Subcutaneous abdominal adipose tissue (tissue), 5 donors: ENCODE data around the gene ST8SIA2.
A peak's percentile ranks its signal among the peaks of the same experiment; 100 is the strongest.

Experiments
- H3K27ac ChIP-seq: one replicate; pipeline ENCODE4 v1.7.0; 2013; ENCODE audit warnings: low read depth, mild to moderate bottlenecking, inconsistent platforms, low read length, moderate library complexity
- H3K27me3 ChIP-seq, 5 donors: one replicate each; pipeline ENCODE4 v1.7.0; 2013; ENCODE audit warnings: low read length in 5 of 5, inconsistent platforms in 1 of 5; ENCODE audit not compliant: control insufficient read depth in 5 of 5, insufficient read depth in 4 of 5
- H3K36me3 ChIP-seq, 5 donors: one replicate each; pipeline ENCODE4 v1.7.0; 2013; ENCODE audit warnings: low read length in 5 of 5; ENCODE audit not compliant: control insufficient read depth in 5 of 5, insufficient read depth in 5 of 5
- H3K4me1 ChIP-seq, 5 donors: one replicate each; pipeline ENCODE4 v1.7.0; 2013; ENCODE audit warnings: low read length in 5 of 5, mild to moderate bottlenecking in 3 of 5, moderate library complexity in 1 of 5; ENCODE audit not compliant: control insufficient read depth in 5 of 5, insufficient read depth in 5 of 5
- H3K4me3 ChIP-seq, 5 donors: one replicate each; pipeline ENCODE4 v1.7.0; 2013; ENCODE audit warnings: low read length in 5 of 5, low read depth in 1 of 5
- H3K9ac ChIP-seq, 5 donors: one replicate each; pipeline ENCODE4 v1.7.0; 2013; ENCODE audit warnings: low read length in 5 of 5, mild to moderate bottlenecking in 4 of 5, moderate library complexity in 3 of 5
- H3K9me3 ChIP-seq, 5 donors: one replicate each; pipeline ENCODE4 v1.7.0; 2013; ENCODE audit warnings: low read length in 5 of 5; ENCODE audit not compliant: control insufficient read depth in 5 of 5
- donor health status: healthy.
- donor health status: healthy.
- donor health status: healthy.
- donor health status: healthy.
- donor health status: healthy.

ST8SIA2 gene

DNA sequence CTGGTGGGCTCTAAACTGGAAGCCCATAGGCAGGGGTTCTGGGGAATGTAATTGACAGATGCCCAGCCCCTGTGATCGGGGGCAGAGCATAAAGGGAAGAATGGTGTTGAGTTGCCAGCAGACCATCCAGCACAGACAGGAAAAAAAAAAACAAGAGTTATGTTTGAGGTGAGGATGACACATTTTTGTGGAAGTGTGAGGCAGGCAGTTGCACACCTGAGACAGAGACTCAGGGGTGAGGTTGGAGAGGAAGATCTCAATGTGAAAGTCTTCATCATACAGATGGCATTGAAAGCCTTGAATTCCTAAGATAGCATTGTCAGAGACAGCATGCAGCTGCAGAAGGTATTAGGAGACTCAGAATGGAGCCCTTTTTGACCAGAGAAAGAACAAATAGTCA is 18.6 kb upstream of the ST8SIA2 start:
- H3K9ac ChIP-seq: no peak overlapping the region
- H3K4me1 ChIP-seq: no peaks in the 10 kb centered on the region
- H3K4me3 ChIP-seq: no peak overlapping the region
- no peak overlapping the region for H3K27ac ChIP-seq
- H3K36me3 ChIP-seq: no peaks in the 10 kb centered on the region
- peaks cover 0 to 12% (median 0%) of the 10 kb centered on the region in 5 donors for H3K27me3 ChIP-seq
- H3K9me3 ChIP-seq: peaks cover 0 to 5% (median 0%) of the 10 kb centered on the region in 5 donors

DNA sequence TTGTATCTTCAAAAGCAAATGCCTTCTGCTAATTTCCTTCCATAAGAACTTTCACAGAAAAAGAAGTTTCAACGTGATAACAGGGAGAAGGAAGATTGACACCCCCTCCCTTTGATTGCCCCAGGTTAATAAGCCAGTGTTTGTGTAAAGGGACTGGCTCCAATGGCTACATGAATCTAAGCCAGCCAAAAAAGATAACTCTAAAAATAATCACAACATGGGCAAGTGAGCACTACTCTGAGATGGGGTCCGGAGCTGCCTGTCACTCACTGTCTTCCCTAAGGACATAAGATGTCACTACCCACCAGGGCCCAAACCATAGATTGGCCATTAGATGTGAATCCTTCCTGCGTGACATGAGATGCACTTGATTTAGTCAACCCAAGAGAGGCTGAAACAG is 17.6 kb upstream of the ST8SIA2 start:
- peaks cover 0 to 12% (median 0%) of the 10 kb centered on the region in 5 donors for H3K27me3 ChIP-seq
- H3K9me3 ChIP-seq: peaks cover 0 to 5% (median 0%) of the 10 kb centered on the region in 5 donors
- no peak overlapping the region for H3K27ac ChIP-seq
- no peaks in the 10 kb centered on the region for H3K36me3 ChIP-seq
- H3K4me3 ChIP-seq: no peak overlapping the region
- H3K4me1 ChIP-seq: no peaks in the 10 kb centered on the region
- no peak overlapping the region for H3K9ac ChIP-seq

DNA sequence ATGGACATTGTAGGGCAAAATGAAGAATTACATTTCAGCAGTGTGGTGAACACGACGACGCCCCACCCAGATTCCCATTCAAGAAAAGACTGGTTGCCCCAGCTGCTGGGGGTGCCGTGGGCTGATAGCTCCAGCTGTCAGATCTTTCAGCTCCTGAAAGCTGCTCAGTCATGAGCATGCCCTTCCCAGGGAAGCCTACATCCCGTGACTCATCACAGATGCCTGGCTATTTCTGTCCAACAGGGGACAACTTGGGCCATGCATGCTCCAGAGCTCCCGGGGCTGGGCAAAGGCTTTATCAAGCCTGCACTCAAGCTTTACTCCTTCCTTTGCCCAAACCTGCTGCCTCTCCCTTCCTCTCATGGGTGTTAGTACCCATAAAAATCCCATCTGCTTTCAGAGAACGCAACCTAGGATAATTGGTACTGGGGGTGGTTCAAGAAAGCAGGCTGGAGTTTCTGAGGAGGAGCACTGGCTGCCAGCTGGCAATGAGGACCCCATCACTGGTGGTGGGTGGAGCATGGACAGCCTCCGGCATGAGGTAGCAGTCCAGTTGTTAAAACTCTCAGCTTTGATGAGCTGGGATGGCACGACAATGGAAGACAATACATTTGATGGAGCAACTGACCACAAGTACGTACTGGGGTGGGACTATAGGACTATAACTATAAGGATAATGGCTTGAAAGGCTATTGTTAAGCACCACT is 16.4 kb upstream of the ST8SIA2 start:
- H3K36me3 ChIP-seq: no peaks in the 10 kb centered on the region
- H3K27ac ChIP-seq: no peak overlapping the region
- H3K27me3 ChIP-seq: peaks cover 0 to 12% (median 0%) of the 10 kb centered on the region in 5 donors
- no peak overlapping the region for H3K9ac ChIP-seq
- no peak overlapping the region for H3K4me3 ChIP-seq
- H3K4me1 ChIP-seq: no peaks in the 10 kb centered on the region
- H3K9me3 ChIP-seq: peaks cover 0 to 5% (median 0%) of the 10 kb centered on the region in 5 donors

DNA sequence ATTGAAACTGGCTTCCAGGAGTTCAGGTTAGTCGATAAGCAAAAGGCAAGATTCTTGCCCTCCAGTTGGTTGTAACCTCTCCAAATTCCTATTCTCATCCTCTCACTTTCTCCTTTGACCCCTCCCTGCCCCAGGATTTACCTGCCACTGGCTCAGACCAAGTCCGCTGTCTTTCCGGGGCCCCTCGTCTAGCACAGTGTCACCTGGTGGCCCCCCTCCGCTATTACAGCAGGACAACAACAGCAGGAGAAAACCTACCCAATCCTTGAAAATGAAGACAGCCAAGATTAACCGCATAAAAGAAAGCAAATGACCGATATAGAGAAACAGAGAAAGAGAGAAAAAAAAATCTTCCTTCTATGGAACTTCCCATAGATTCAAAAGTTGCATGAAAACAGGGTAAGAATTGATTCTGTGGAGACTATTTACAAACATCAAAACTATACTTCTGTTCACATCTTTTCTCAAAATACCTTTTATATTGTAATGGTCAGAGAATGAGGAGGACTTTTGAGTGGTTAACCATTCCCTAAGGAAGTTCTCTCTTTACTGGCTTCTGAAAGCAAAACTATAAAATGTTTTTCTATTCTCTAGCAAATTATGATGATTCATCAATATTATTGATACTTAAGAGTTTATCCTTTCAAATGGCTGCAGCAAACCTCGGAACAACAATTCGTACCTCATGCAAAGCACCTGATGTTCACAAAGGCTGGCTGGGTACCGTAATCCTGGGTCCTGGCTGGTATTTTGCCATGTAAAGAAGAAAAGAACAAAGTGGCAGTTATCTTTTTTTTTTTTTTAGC is 10.0 kb upstream of the ST8SIA2 start:
- no peak overlapping the region for H3K27ac ChIP-seq
- H3K4me3 ChIP-seq: no peak overlapping the region
- peaks cover 0 to 5% (median 0%) of the 10 kb centered on the region in 5 donors for H3K9me3 ChIP-seq
- no peaks in the 10 kb centered on the region for H3K4me1 ChIP-seq
- H3K36me3 ChIP-seq: no peaks in the 10 kb centered on the region
- peaks cover 0 to 13% (median 11%) of the 10 kb centered on the region in 5 donors for H3K27me3 ChIP-seq
- no peak overlapping the region for H3K9ac ChIP-seq

DNA sequence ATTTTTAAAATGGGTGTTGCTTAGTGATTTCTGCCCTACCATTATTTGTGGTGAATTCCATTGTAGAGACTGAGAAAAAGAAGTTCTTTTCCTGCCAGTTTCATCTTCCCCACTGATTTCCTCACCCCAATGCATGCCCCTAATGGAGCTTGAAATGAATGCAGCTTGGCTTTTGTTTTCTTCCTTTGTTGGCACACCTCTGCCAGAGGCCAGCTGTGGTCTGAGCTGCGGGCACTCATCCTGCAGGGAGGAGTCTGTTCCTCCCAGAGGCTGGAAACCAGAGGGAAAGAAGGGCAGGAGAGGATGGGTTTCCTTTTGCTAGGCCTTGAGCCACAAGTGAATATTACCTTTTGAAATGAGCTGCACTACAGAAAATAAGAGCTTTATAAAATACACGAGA is 9.3 kb upstream of the ST8SIA2 start:
- peaks cover 0 to 3% (median 0%) of the 10 kb centered on the region in 5 donors for H3K9me3 ChIP-seq
- H3K9ac ChIP-seq: no peak overlapping the region
- H3K27me3 ChIP-seq: peaks cover 0 to 19% (median 11%) of the 10 kb centered on the region in 5 donors
- H3K4me1 ChIP-seq: no peaks in the 10 kb centered on the region
- H3K4me3 ChIP-seq: no peak overlapping the region
- no peak overlapping the region for H3K27ac ChIP-seq
- no peaks in the 10 kb centered on the region for H3K36me3 ChIP-seq

DNA sequence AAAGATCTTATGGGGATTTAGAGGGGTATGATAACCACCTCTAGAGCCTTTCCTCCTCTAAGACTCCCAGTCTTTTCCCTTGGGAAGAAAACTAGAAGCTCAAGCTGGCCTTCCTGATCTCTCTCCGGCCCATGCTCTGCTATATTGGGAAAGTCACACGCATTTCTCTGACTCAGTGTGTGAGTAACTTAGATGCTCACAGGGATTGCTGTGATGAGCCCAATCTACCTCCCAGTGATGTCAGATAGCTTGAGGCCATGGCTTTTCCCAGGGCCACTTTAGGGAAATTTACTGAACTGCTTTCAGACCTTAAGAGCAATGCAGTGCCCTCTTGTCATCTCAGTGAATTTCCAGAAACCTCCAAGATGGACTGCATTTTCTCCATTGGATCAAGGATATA is 8.6 kb upstream of the ST8SIA2 start:
- Histone ChIP-seq H3K36me3 (no peaks in the 10 kb centered on the region), H3K9me3 (no peaks in the 10 kb centered on the region), H3K27me3 (peaks cover 0 to 19% (median 11%) of the 10 kb centered on the region in 5 donors), H3K4me3 (no peak overlapping the region), H3K4me1 (no peaks in the 10 kb centered on the region), H3K9ac (no peak overlapping the region), H3K27ac (no peak overlapping the region)

DNA sequence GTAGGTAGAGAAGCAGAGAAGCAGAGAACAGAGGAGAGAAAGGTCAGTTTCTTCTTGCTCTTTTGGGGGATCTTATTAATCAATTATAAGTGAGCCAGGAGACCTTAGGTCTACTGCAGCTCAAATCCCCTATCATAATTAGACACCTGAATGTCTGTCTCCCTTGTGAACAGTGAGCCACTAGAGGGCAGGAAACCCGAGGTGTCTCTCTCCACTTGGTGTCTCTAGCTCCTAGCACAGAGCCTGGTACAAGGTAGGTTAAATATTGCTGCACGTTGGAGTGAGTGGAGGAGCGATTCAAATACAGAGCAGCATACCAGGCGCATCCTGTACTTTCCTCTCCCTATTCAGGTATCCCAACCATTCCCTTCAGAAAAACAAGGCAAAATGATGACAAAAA is 2.0 kb upstream of the ST8SIA2 start:
- no peak overlapping the region for H3K27ac ChIP-seq
- no peak overlapping the region for H3K4me3 ChIP-seq
- H3K9ac ChIP-seq: no peak overlapping the region
- no peaks in the 10 kb centered on the region for H3K36me3 ChIP-seq
- H3K9me3 ChIP-seq: no peaks in the 10 kb centered on the region
- peaks cover 14 to 63% (median 49%) of the 10 kb centered on the region in 5 donors for H3K27me3 ChIP-seq
- peaks cover 0 to 11% (median 0%) of the 10 kb centered on the region in 5 donors for H3K4me1 ChIP-seq

DNA sequence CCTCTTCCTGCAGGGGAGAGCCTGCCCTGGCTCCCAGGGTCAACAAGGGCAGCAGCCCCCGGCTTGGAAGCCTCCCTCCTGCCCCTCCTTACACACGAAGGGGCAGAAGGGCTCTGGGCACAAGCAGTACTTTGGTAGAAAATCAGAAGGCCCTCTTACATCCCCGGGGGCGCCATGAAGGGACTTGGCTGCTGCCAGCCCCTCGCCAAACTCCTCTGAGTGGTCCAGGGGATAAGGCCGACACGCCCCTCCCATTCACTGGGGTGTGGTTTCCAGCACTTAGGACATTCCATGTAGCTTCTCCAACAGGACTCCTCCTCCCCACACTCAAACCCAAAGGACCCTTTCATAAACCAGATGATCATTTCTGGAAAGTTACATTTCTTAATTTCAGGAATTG is 1.2 kb upstream of the ST8SIA2 start:
- no peaks in the 10 kb centered on the region for H3K9me3 ChIP-seq
- H3K4me3 ChIP-seq: no peak overlapping the region
- no peak overlapping the region for H3K9ac ChIP-seq
- H3K4me1 ChIP-seq: peaks cover 0 to 11% (median 0%) of the 10 kb centered on the region in 5 donors
- no peaks in the 10 kb centered on the region for H3K36me3 ChIP-seq
- H3K27me3 ChIP-seq: peaks cover 14 to 58% (median 51%) of the 10 kb centered on the region in 5 donors
- H3K27ac ChIP-seq: no peak overlapping the region

DNA sequence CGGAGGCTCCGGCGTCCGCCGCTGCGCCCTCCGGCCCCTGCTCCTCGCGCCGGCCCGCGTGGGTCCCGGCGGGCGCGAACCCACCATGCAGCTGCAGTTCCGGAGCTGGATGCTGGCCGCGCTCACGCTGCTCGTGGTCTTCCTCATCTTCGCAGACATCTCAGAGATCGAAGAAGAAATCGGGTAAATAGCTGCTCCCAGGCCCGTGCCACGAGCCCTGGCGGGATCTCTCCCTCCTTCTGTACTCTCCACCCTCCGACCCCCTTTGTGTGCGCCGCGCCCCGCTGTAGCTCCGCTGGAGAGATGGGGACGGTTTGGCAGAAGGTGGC is 263 bp downstream of the ST8SIA2 start:
- H3K9ac ChIP-seq: no peak overlapping the region
- peak overlapping the region in 2 of 5 donors; percentile 20 to 29 for H3K4me3 ChIP-seq
- no peaks in the 10 kb centered on the region for H3K36me3 ChIP-seq
- no peak overlapping the region for H3K27ac ChIP-seq
- H3K9me3 ChIP-seq: no peaks in the 10 kb centered on the region
- peaks cover 14 to 53% (median 45%) of the 10 kb centered on the region in 5 donors for H3K27me3 ChIP-seq
- peaks cover 0 to 11% (median 0%) of the 10 kb centered on the region in 5 donors for H3K4me1 ChIP-seq
